Upper lobe of right lung (tissue), 1 donor: ENCODE measurements around the gene SERINC2. TPM values are rescaled to one million over a fixed set of nuclear protein-coding genes. Genes with fewer than 3 reads are reported as not detected.

Source experiments
- ATAC-seq: fragments of 200-7000 bp; cut with Tn5 transposase; one replicate; pipeline ENCODE4 v1.9.1; 2020; ENCODE audit warnings: mild to moderate bottlenecking, moderate library complexity
- DNase-seq: peaks from one replicate; pipeline ENCODE4 v3.0.0-alpha.2; 2020
- H3K27ac ChIP-seq: fragments of 200-600 bp; one replicate; pipeline ENCODE4 v1.8.0; 2022
- H3K27me3 ChIP-seq: fragments of 200-600 bp; one replicate; pipeline ENCODE4 v1.8.0; 2022; ENCODE audit warnings: mild to moderate bottlenecking
- H3K36me3 ChIP-seq: fragments of 200-600 bp; one replicate; pipeline ENCODE4 v1.8.0; 2022
- H3K4me1 ChIP-seq: fragments of 200-600 bp; one replicate; pipeline ENCODE4 v1.8.0; 2022
- H3K4me3 ChIP-seq: fragments of 200-600 bp; one replicate; pipeline ENCODE4 v1.8.0; 2022; ENCODE audit warnings: mild to moderate bottlenecking
- H3K9me3 ChIP-seq: fragments of 200-600 bp; one replicate; pipeline ENCODE4 v1.8.0; 2022
- intact Hi-C: fragments of 100-400 bp; cut with DNase I; formaldehyde crosslinking; loops from one replicate; pipeline ENCODE4 v1.11.0; 2022
- total RNA-seq: library from RNA; stranded (reverse); fragmentation: NEBNext Ultra II Directional; extraction: Animal tissue kit (Norgen Biotek cat#: 25700); gene quantifications from one replicate; pipeline ENCODE4 v1.2.1, GENCODE V29; 2021
- TF ChIP-seq, protein P1 (sequence below): fragments of 200-600 bp; IDR thresholded peaks from one replicate; pipeline ENCODE4 v1.8.0; 2022; ENCODE audit warnings: antibody characterized with exemption
- donor health status: DM: no; HTN: yes; CAD: no; lungs with severe emphysema.

Gene SERINC2
- total RNA-seq, 1 donor from 2014 or later, result 40.6 TPM

DNA sequence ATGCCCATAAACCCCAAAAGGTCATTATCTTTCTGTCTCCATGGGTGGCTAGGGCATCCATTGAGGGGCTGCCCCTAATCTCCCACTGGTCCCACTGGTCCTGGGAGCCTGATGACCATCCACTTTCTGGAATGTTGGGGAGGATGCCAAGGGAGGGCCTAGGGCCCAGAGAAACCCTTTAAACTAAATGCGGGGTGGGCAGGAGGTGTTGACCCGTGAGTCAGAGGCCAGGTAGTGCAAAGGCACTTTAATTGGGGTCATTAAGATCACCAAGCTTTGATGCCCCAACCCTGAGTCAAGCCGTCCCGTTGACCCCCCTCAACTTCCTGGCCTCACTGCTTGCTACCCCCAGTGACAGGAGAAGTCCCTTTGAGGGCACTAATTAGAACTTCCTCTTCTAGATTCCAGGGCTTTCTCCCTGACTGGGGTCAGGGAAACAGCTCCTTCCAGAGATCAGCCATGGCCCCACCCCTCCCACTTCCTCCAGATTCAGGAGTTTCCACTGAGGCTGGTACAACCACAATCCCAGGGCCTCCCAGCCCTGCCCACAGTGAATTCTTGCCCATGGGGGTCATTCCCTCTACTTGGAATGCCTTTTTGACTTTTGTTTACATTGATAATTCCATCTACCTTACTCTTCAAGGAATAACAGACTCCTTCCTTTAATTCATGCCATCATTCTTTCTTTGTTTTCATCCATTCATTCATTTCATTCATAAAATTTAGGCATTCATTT is 15.5 kb upstream of the SERINC2 start:
- H3K27me3 ChIP-seq, result no peaks in the 10 kb centered on the region
- TF ChIP-seq, protein P1, sequence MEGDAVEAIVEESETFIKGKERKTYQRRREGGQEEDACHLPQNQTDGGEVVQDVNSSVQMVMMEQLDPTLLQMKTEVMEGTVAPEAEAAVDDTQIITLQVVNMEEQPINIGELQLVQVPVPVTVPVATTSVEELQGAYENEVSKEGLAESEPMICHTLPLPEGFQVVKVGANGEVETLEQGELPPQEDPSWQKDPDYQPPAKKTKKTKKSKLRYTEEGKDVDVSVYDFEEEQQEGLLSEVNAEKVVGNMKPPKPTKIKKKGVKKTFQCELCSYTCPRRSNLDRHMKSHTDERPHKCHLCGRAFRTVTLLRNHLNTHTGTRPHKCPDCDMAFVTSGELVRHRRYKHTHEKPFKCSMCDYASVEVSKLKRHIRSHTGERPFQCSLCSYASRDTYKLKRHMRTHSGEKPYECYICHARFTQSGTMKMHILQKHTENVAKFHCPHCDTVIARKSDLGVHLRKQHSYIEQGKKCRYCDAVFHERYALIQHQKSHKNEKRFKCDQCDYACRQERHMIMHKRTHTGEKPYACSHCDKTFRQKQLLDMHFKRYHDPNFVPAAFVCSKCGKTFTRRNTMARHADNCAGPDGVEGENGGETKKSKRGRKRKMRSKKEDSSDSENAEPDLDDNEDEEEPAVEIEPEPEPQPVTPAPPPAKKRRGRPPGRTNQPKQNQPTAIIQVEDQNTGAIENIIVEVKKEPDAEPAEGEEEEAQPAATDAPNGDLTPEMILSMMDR, result no peak
- no peaks in the 10 kb centered on the region for H3K36me3 ChIP-seq
- no peak overlapping the region for H3K4me3 ChIP-seq
- intact Hi-C loops, result no loop called here
- ATAC-seq (no peak), DNase-seq (no peak)
- H3K27ac ChIP-seq, result no peak overlapping the region
- no peaks in the 10 kb centered on the region for H3K9me3 ChIP-seq
- peaks cover 11% of the 10 kb centered on the region for H3K4me1 ChIP-seq

DNA sequence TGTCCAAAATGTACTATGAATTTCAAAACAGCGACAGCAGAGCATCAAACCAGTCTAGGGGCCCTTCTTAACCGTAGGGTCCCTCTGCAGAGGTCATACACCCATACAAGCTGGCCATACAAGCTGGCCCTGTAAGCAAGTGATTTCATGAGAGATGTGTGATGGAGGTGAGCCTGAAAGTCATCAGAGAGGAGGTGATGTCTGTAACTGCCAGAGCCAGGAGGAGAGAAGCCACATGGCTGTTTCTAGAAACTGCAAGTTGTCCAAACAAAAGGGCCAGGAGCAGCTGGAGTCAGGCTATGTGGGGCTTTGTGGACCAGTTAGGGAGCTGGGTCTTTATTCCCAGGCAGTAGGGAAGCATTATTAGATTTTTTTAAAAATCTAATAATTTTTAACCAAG is 14.8 kb upstream of the SERINC2 start:
- ATAC-seq, result no peak
- Histone ChIP-seq H3K36me3 (no peaks in the 10 kb centered on the region), H3K4me1 (peaks cover 11% of the 10 kb centered on the region), H3K27ac (no peak overlapping the region), H3K4me3 (no peak overlapping the region), H3K9me3 (no peaks in the 10 kb centered on the region), H3K27me3 (no peaks in the 10 kb centered on the region)
- TF ChIP-seq, protein P1, result no peak
- intact Hi-C loops, result no loop called here
- DNase-seq, result no peak

DNA sequence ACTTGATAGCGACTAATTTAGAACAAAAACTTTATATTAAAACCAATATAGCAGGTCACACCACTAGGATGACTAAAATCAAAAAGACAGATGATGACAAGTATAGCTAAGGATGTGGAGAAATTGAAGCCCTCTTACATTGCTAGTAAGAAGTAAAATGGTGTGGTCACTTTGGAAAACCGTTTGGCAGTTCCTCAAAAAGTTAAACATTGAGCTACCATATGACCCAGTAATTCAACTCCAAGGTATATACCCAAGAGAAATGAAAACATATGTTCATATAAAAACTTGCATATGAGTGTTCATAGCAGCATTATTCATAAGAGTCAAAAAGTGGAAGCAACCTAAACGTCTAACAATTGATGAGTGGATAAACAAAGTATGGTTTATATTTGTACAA is 13.0 kb upstream of the SERINC2 start:
- intact Hi-C loops, result no loop called here
- Histone ChIP-seq H3K36me3 (no peaks in the 10 kb centered on the region), H3K27ac (no peak overlapping the region), H3K27me3 (no peaks in the 10 kb centered on the region), H3K4me1 (peaks cover 3% of the 10 kb centered on the region), H3K4me3 (no peak overlapping the region), H3K9me3 (no peaks in the 10 kb centered on the region)
- TF ChIP-seq, protein P1, result no peak
- ATAC-seq (no peak), DNase-seq (no peak)

DNA sequence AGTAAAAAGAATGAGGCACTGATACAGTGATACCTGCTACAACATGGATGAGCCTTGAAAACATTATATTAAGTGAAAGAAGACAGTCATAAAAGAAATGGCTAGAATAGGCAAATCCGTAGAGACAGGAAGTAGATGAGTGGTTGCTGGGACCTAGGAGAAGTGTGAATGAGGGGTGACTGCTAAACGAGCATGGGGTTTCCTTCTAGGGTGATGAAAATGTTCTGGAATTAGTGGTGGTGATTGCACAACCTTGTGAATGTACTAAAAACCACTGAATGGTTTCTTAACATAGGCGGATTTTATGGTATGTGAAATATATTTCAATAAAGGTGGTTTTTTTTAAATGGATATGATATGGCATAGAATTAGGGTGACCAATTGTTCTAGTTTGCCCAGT is 12.6 kb upstream of the SERINC2 start:
- no peaks in the 10 kb centered on the region for H3K36me3 ChIP-seq
- TF ChIP-seq, protein P1, result no peak
- H3K27me3 ChIP-seq, result no peaks in the 10 kb centered on the region
- intact Hi-C loops, result no loop called here
- DNase-seq (no peak), ATAC-seq (peak; percentile 64)
- H3K4me3 ChIP-seq, result no peak overlapping the region
- H3K4me1 ChIP-seq, result no peaks in the 10 kb centered on the region
- no peak overlapping the region for H3K27ac ChIP-seq
- no peaks in the 10 kb centered on the region for H3K9me3 ChIP-seq

DNA sequence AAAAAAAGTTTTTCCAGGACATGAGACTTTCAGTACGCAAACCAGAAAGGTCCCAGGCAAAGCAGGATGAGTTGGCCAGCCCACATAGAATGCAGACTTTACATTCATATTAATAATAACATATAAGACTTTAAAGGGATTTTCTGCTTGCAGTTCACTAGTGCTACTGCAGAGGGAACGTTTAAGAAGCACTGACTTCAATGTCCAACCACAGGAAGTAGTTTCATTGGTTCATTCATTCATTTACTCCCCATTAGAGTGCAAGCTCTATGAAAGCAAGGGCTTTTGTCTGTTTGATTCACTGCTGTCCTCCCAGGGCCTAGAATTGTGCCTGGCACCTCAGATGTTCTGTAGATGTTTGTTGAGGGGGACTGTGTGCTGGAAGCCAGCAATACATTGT is 11.8 kb upstream of the SERINC2 start:
- no peaks in the 10 kb centered on the region for H3K36me3 ChIP-seq
- no peaks in the 10 kb centered on the region for H3K9me3 ChIP-seq
- no peaks in the 10 kb centered on the region for H3K4me1 ChIP-seq
- H3K4me3 ChIP-seq, result no peak overlapping the region
- DNase-seq (no peak), ATAC-seq (no peak)
- TF ChIP-seq, protein P1, result no peak
- H3K27me3 ChIP-seq, result no peaks in the 10 kb centered on the region
- H3K27ac ChIP-seq, result no peak overlapping the region
- intact Hi-C loops, result no loop called here
